ENCODE results near the gene CHMP4B.

CHMP4B gene

DNA sequence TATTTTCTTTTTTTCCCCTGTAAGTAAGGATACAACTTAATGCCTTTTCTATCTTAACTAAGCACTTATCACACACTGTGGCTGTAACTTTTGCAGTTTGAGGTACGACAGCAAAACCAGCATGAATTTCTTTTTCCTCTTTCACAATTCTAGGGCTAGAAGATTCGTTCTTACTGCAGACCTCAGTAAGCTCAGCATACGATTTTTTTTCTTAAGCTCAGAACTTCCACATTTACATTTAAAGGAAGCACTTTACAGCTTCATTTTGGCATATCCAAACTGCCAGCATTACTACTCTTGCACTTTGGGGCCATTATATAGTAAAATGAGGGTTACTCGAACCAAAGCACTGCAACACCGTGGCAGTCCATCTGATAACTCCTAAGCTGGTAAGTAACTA, 889 bp upstream of the CHMP4B start:
- no peak for DNase-seq (ENCODE audit: low read depth)
- TF ChIP-seq, protein P1, sequence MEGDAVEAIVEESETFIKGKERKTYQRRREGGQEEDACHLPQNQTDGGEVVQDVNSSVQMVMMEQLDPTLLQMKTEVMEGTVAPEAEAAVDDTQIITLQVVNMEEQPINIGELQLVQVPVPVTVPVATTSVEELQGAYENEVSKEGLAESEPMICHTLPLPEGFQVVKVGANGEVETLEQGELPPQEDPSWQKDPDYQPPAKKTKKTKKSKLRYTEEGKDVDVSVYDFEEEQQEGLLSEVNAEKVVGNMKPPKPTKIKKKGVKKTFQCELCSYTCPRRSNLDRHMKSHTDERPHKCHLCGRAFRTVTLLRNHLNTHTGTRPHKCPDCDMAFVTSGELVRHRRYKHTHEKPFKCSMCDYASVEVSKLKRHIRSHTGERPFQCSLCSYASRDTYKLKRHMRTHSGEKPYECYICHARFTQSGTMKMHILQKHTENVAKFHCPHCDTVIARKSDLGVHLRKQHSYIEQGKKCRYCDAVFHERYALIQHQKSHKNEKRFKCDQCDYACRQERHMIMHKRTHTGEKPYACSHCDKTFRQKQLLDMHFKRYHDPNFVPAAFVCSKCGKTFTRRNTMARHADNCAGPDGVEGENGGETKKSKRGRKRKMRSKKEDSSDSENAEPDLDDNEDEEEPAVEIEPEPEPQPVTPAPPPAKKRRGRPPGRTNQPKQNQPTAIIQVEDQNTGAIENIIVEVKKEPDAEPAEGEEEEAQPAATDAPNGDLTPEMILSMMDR (conservative IDR thresholded peaks at IDR 0.05; ENCODE audit: low read depth, low read length) = no peak
- H3K4me3 ChIP-seq (ENCODE audit: low read length) = no peak overlapping the region

GRCh38 chr20:33811776-33812151, 616 bp downstream of the CHMP4B start:
- peak overlapping the region; percentile 85 for H3K4me3 ChIP-seq (ENCODE audit: low read length)
- no peak for DNase-seq (ENCODE audit: low read depth)
- TF ChIP-seq, protein P1 (conservative IDR thresholded peaks at IDR 0.05; ENCODE audit: low read depth, low read length) = no peak

DNA sequence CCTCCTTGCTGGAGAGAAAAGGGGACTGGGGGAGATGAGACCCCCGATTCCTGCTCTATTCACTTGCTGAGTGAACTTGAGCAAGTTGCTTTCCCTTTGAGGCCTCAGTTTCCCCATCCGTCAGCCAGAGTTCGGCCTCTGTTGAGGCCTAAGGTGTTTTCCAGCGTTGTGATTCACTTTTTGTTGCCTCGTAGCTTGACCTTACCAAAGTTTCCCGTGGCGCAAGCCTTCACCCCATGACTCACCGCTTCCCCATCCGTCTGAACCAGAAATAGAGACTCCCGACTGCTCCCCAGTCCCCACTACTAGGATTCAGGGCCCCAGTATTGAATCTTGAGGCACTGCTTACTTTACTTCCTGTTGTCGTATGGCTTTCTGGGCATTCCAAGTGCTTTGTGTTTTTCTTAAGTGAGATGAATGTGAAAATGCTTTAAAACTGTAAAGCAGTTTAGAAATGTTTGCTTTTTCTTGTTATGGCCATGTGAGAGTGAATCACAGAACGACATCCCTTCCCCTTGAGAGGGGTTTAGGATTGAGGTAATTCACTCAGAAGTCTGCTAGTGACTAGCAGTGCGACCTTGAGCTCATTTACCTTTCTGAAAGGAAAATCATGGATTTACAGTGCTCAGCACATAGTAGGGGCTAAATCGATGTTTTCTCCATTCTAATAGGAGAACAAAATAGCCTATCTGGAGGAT, 1.2 kb downstream of the CHMP4B start:
- DNase-seq (ENCODE audit: low read depth) = peak; percentile 49
- H3K4me3 ChIP-seq (ENCODE audit: low read length) = peak overlapping the region; percentile 85
- TF ChIP-seq, protein P1 (conservative IDR thresholded peaks at IDR 0.05; ENCODE audit: low read depth, low read length) = no peak

DNA sequence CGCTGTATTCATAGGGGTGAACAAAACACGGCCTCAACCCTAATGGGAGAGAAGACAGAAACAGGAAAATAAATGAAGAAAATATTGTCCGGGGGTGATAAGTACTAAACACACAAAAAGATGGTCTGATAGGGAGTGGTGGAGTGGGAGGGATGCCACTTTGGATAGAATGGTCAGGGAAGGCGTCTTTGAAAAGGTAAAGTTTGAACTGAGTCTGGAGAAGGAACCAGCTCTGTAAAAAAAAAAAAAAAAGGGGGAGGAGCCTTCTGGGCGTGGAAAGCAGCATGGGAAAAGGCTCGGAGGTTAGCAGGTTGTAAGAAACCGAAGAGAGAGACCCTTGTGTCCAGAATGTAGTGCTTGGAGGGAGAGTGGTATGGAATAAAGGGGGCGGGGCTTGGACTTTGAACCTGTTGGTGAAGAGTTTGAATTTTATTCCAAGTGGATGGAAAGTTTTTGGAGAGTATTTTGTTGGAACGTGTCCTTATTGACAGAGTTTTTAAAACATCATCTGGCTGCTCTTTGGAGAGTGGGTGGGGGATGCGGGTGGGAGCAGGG, 1.8 kb downstream of the CHMP4B start:
- H3K4me3 ChIP-seq (ENCODE audit: low read length) = peak overlapping the region; percentile 85
- TF ChIP-seq, protein P1 (conservative IDR thresholded peaks at IDR 0.05; ENCODE audit: low read depth, low read length) = no peak
- DNase-seq (ENCODE audit: low read depth) = no peak

- no peak overlapping the region for H3K4me3 ChIP-seq (ENCODE audit: low read length)
- TF ChIP-seq, protein P1 (conservative IDR thresholded peaks at IDR 0.05; ENCODE audit: low read depth, low read length) = no peak
- DNase-seq (ENCODE audit: low read depth) = no peak
These were observed 3.1 kb downstream of the CHMP4B start for GRCh38 chr20:33814238-33814712.

GRCh38 chr20:33815671-33816070, 4.5 kb downstream of the CHMP4B start:
- DNase-seq (ENCODE audit: low read depth) = no peak
- H3K4me3 ChIP-seq (ENCODE audit: low read length) = no peak overlapping the region
- TF ChIP-seq, protein P1 (conservative IDR thresholded peaks at IDR 0.05; ENCODE audit: low read depth, low read length) = no peak

GRCh38 chr20:33816191-33816590, 5.0 kb downstream of the CHMP4B start:
- TF ChIP-seq, protein P1 (conservative IDR thresholded peaks at IDR 0.05; ENCODE audit: low read depth, low read length) = no peak
- DNase-seq (ENCODE audit: low read depth) = no peak
- H3K4me3 ChIP-seq (ENCODE audit: low read length) = no peak overlapping the region

Data from retinal pigment epithelial cell (primary cell).